Activated T-helper 1 cell treated with Interleukin-2 at 50 U/mL for 16 hours (primary cell): ENCODE results near the gene RGS12.

ENCODE experiments used
- DNase-seq: peaks from one replicate; pipeline ENCODE4 v3.0.0-alpha.2; 2020; ENCODE audit warnings: low read depth

RGS12 gene

GRCh38 chr4:3332498-3332897, 39.7 kb downstream of the RGS12 start:
- no peak for DNase-seq

DNA sequence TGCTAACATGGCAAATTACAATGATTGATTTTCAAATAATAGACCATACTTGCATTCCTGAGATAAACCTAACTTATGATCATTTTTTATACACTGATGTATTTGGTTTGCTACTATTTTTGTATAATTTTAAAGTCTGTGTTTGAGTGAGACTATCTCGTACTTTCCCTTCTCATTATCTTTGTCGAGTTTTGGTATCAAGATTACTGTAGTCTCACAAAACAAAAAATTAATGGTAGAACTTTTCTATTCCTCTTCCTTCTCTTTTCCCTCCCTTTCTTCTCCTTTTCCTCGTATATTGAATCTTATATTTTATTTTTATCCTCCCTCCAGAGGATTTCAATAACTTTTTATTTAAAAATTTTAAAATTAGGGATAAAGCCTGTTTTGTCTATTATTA, 41.5 kb downstream of the RGS12 start:
- no peak for DNase-seq

DNA sequence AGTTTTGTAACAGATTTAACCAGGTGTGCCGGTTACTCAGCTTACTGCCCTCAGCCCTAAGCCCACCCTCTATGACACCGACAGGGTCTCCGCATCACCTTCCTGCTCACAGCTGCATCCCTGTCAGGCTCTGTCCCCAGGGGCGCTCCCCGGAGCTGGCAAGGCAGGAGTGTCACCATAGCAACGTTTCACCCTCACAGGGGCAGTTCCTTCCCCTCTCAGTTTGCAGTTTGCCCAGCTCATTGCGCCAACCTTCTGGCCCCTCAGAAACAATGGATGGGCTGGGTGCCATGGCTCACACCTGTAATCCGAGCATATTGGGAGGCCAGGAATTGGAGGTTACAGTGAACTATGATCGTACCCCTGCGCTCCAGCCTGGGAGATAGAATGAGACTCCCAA, 42.6 kb downstream of the RGS12 start:
- DNase-seq = no peak

GRCh38 chr4:3335982-3336381, 43.2 kb downstream of the RGS12 start:
- no peak for DNase-seq

DNA sequence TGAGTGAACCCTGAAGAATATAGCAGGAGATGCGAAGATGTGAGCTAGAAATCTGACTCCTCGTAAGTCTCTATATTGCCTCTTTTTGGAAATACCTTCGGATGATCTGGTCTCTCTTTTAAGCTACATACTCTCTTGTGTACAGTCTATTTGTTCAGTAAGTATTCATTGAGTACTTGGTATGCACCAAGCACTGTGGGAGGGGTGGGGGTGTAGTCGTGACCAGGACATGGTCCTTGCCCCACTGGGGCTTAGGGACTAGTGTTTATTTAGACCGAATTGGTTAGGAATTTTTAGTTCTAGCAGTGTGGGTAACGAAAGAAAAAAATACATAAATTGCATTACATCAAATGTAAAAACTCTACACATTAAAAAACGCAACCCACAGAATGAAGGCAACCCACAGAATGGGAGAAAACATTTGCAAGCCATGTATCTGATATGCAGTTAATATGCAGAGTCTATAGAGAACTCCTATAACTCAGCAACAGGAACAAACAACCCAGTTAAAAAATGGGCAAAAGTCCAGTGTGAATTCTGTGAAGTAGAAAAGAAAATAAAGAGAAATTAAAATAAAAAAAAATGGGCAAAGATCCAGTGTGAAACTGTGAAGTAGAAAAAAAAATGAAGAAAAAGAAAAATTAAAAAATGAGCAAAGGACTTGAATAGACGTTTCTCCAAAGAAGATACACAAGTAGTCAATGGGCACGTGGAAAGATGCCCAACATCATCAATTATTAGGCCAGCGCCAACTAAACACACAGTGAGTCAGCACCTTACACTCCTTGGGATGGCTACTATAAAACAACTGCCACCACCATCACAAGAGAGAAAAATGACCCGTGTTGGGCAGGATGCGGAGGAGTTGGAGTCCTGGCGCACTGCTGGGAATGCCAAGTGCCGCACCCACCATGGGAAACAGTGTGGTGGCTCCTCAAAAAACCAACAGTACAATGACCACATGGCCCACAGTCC, 43.8 kb downstream of the RGS12 start:
- no peak for DNase-seq

DNA sequence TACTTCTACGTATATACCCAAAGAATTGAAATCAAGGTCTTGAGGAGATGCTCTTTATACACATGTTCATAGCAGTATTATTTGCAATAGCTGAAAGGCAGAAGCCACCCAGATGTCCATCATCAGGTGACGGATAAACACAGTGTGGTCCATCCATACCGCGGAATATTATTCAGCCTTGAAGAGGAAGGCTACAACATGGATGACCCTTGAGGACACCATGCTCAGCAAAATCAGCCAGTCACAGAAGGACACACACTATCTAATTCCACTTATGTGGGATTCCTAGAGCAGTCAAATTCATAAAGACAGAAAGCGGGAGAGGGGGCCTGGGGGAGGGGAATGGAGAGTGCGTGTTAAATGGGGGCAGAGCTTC, 44.5 kb downstream of the RGS12 start:
- DNase-seq = no peak

DNA sequence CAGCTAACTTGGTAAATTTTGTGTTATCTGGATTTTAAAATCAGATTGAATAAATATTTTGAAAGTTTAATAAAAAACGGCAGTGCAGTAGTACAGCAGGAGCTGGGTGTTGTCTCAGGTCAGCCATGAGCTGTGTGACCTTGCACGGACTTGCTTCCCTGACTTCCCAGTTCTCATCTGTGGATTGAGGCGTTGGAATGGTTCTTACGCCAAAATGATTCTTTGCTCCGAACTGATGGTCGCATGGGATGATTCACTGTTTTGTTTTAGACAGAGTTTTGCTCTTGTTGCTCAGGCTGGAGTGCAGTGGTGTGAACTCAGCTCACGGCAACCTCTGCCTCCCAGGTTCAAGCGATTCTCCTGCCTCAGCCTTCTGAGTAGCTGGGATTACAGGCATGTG, 45.0 kb downstream of the RGS12 start:
- DNase-seq = no peak

DNA sequence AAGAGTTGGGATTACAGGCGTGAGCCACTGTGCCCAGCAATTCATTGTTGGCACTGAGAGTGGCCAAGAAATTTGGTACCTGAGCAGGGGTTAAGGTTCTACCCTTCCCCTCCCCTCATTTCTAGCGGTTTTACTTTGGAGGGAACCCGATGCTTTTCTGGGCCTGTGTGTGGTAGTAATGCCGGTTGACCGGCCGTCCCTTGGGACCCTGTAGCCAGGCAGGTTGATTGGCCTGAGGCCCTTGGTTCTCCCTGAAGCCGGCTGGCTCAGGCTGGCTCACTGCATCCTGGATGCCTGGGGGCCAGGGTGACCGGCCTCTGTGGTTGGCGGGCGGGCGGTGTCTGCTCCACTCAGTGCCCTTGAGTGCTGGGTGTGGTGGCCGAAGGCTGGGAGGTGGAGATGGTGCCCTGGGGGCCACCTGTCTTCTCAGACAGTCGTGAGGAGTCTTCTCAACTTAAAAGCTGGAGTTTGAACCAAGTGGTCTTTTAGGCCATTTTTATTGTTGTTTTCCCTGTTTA, 45.6 kb downstream of the RGS12 start:
- DNase-seq = no peak

GRCh38 chr4:3338976-3339531, 46.2 kb downstream of the RGS12 start:
- no peak for DNase-seq

- no peak for DNase-seq
These were observed 46.8 kb downstream of the RGS12 start for GRCh38 chr4:3339577-3339976.

GRCh38 chr4:3340038-3340699, 47.3 kb downstream of the RGS12 start:
- no peak for DNase-seq

GRCh38 chr4:3340700-3341083, 47.9 kb downstream of the RGS12 start:
- no peak for DNase-seq

GRCh38 chr4:3341760-3342159, 48.9 kb downstream of the RGS12 start:
- no peak for DNase-seq

DNA sequence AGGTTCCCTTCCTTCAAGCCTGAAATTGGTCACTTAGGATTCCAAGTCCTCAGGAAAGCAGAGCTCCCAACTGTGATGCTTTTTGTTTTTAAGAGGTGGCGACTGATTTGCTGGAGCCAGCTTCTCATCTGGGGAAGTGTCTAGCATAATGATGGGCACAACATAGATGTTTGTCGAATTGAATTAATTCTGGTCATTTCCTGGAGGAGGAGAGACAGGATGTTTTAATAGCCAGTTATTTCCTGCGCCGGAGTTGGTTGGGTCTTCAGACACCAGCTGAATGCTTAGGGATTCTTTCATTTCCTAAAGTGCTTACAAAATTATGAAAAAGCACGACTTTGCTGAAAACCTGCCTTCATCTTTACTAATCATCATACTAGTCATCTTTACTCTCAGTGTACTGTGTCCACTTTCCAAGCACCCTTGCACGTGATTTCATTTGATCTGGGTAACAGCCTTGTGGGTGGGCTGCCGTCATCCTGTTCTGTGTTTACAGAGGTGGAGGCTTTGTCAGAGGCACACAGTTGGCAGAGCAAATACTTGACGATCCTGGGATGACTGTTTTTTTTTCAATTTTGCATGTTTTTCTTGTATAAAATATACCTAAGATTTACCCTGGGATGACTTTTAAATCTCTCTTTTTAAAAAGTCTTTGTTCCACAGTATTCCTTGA, 49.5 kb downstream of the RGS12 start:
- DNase-seq = no peak
